Activated naive CD4-positive, alpha-beta T cell treated with anti-CD3 and anti-CD28 coated beads for 36 hours (primary cell): ENCODE measurements around the gene BCL2. TPM values are rescaled to one million over a fixed set of nuclear protein-coding genes. Genes with fewer than 3 reads are reported as not detected.
A peak's percentile ranks its signal among the peaks of the same experiment; 100 is the strongest.
"Not testable (repeated sequence)": the region's sequence is repeated elsewhere in the genome, so short reads cannot be mapped to it uniquely, and the experiment has no call there.

Experiments
- CTCF ChIA-PET: fragments of 350-600 bp; sonication (Branson Sonifier 250); formaldehyde crosslinking; loops from one replicate; lab custom pipeline; 2021; ENCODE audit warnings: antibody characterized with exemption; lab: Charles Lee
- DNase-seq: peaks from one replicate; pipeline ENCODE4 v3.0.0-alpha.2; 2020
- H3K27ac Mint-ChIP-seq: one replicate; pipeline ENCODE4 v1.8.0; 2021; ENCODE audit warnings: mild to moderate bottlenecking, mixed read lengths
- H3K27me3 Mint-ChIP-seq: one replicate; pipeline ENCODE4 v1.8.0; 2021; ENCODE audit warnings: low read depth, mixed read lengths
- H3K36me3 Mint-ChIP-seq: one replicate; pipeline ENCODE4 v1.8.0; 2021; ENCODE audit warnings: low read depth, mixed read lengths
- H3K4me1 Mint-ChIP-seq: one replicate; pipeline ENCODE4 v1.8.0; 2021; ENCODE audit warnings: low read depth, mixed read lengths
- H3K4me3 Mint-ChIP-seq: one replicate; pipeline ENCODE4 v1.8.0; 2021; ENCODE audit warnings: mild to moderate bottlenecking, moderate library complexity, mixed read lengths
- H3K9me3 Mint-ChIP-seq: one replicate; pipeline ENCODE4 v1.8.0; 2021; ENCODE audit warnings: mixed read lengths
- intact Hi-C: fragments of 100-400 bp; cut with micrococcal nuclease; formaldehyde crosslinking; loops from one replicate; pipeline ENCODE4 v1.15.1; 2023
- total RNA-seq, 2 experiments: library from RNA; stranded (reverse); gene quantifications; one replicate each; pipeline ENCODE4 v1.2.3, GENCODE V29; 2021

Gene BCL2
- total RNA-seq, 2 experiments from 2014 or later, result 48.4 to 49.6 TPM

GRCh38 chr18:63210521-63210920 lies 109.0 kb downstream of the BCL2 start:
- CTCF ChIA-PET, result interaction anchor here (1.1 to 4.5 kb wide), 6 partner anchors 10 to 107 kb away, joined by 3 to 21 read pairs (median 4); no protein-coding TSS in a partner anchor
- Mint-ChIP-seq H3K27ac (peak overlapping the region; percentile 82), H3K9me3 (no peaks in the 10 kb centered on the region), H3K4me1 (peaks cover 95% of the 10 kb centered on the region), H3K27me3 (no peaks in the 10 kb centered on the region), H3K4me3 (peak overlapping the region; percentile 63), H3K36me3 (peaks cover 14% of the 10 kb centered on the region)
- DNase-seq, result no peak
- intact Hi-C loops, result loop anchor here (5.0 to 10.0 kb wide), 4 partner anchors 626 to 1023 kb away; partner anchors contain the start of genes PIGN, RELCH, SERPINB8 and ZCCHC2

- Mint-ChIP-seq H3K27ac (peak overlapping the region; percentile 86), H3K9me3 (no peaks in the 10 kb centered on the region), H3K36me3 (peaks cover 14% of the 10 kb centered on the region), H3K4me1 (peaks cover 96% of the 10 kb centered on the region), H3K4me3 (peak overlapping the region; percentile 49), H3K27me3 (no peaks in the 10 kb centered on the region)
- no peak for DNase-seq
- intact Hi-C loops, result loop anchor here (5.0 kb wide), 1 partner anchor 214 kb away; the partner anchor contains the start of gene VPS4B
- CTCF ChIA-PET, result interaction anchor here (2.5 to 4.5 kb wide), 2 partner anchors 76 to 109 kb away, joined by 8 to 21 read pairs; no protein-coding TSS in a partner anchor
Observed at GRCh38 chr18:63208676-63209075, 110.9 kb downstream of the BCL2 start.

- Mint-ChIP-seq H3K27me3 (no peaks in the 10 kb centered on the region), H3K4me1 (peaks cover 95% of the 10 kb centered on the region), H3K27ac (peak overlapping the region; percentile 86), H3K4me3 (peak overlapping the region; percentile 71), H3K36me3 (peaks cover 12% of the 10 kb centered on the region), H3K9me3 (no peaks in the 10 kb centered on the region)
- intact Hi-C loops, result loop anchor here (5.0 kb wide), 1 partner anchor 214 kb away; the partner anchor contains the start of gene VPS4B
- no peak for DNase-seq
- CTCF ChIA-PET, result interaction anchor here (0.6 to 4.5 kb wide), 5 partner anchors 12 to 681 kb away, joined by 3 to 21 read pairs (median 4); no protein-coding TSS in a partner anchor
Observed at GRCh38 chr18:63207835-63208234, 111.7 kb downstream of the BCL2 start.

- DNase-seq, result peak; percentile 50
- Mint-ChIP-seq H3K27me3 (no peaks in the 10 kb centered on the region), H3K4me1 (peaks cover 95% of the 10 kb centered on the region), H3K4me3 (peak overlapping the region; percentile 71), H3K36me3 (peaks cover 12% of the 10 kb centered on the region), H3K9me3 (no peaks in the 10 kb centered on the region), H3K27ac (peak overlapping the region; percentile 86)
- CTCF ChIA-PET, result interaction anchor here (0.6 to 4.5 kb wide), 5 partner anchors 11 to 680 kb away, joined by 3 to 21 read pairs (median 4); no protein-coding TSS in a partner anchor
- intact Hi-C loops, result loop anchor here (5.0 kb wide), 1 partner anchor 215 kb away; the partner anchor contains the start of gene VPS4B
Observed at GRCh38 chr18:63207143-63207790, 112.3 kb downstream of the BCL2 start.

- Mint-ChIP-seq H3K36me3 (peaks cover 9% of the 10 kb centered on the region), H3K27me3 (no peaks in the 10 kb centered on the region), H3K4me3 (peak overlapping the region; percentile 71), H3K27ac (peak overlapping the region; percentile 86), H3K9me3 (no peaks in the 10 kb centered on the region), H3K4me1 (peaks cover 90% of the 10 kb centered on the region)
- DNase-seq, result no peak
- intact Hi-C loops, result loop anchor here (5.0 kb wide), 1 partner anchor 216 kb away; the partner anchor contains the start of gene VPS4B
- CTCF ChIA-PET, result interaction anchor here (1.0 to 4.5 kb wide), 4 partner anchors 10 to 111 kb away, joined by 3 to 21 read pairs (median 6); no protein-coding TSS in a partner anchor
Observed at GRCh38 chr18:63206433-63207142, 113.0 kb downstream of the BCL2 start.

GRCh38 chr18:63205791-63206252 lies 113.7 kb downstream of the BCL2 start:
- H3K4me1 Mint-ChIP-seq, result peaks cover 83% of the 10 kb centered on the region
- peaks cover 8% of the 10 kb centered on the region for H3K36me3 Mint-ChIP-seq
- H3K4me3 Mint-ChIP-seq, result peak overlapping the region; percentile 71
- intact Hi-C loops, result loop anchor here (5.0 kb wide), 1 partner anchor 216 kb away; the partner anchor contains the start of gene VPS4B
- CTCF ChIA-PET, result interaction anchor here (1.0 to 1.4 kb wide), 2 partner anchors 9 to 54 kb away, joined by 3 to 5 read pairs; no protein-coding TSS in a partner anchor
- H3K9me3 Mint-ChIP-seq, result no peaks in the 10 kb centered on the region
- peak overlapping the region; percentile 86 for H3K27ac Mint-ChIP-seq
- H3K27me3 Mint-ChIP-seq, result no peaks in the 10 kb centered on the region
- DNase-seq, result no peak

- H3K27me3 Mint-ChIP-seq, result no peaks in the 10 kb centered on the region
- H3K4me3 Mint-ChIP-seq, result no peak overlapping the region
- no peaks in the 10 kb centered on the region for H3K36me3 Mint-ChIP-seq
- peak overlapping the region; percentile 6 for H3K27ac Mint-ChIP-seq
- peaks cover 62% of the 10 kb centered on the region for H3K4me1 Mint-ChIP-seq
- no peaks in the 10 kb centered on the region for H3K9me3 Mint-ChIP-seq
- CTCF ChIA-PET, result interaction anchor here (0.6 to 1.4 kb wide), 2 partner anchors 13 to 65 kb away, joined by 3 read pairs; no protein-coding TSS in a partner anchor
- intact Hi-C loops, result no loop called here
- no peak for DNase-seq
Observed at GRCh38 chr18:63203497-63203896, 116.1 kb downstream of the BCL2 start.

GRCh38 chr18:63202828-63203227 lies 116.7 kb downstream of the BCL2 start:
- CTCF ChIA-PET, result no interaction called here
- Mint-ChIP-seq H3K27ac (peak overlapping the region; percentile 33), H3K36me3 (no peaks in the 10 kb centered on the region), H3K4me3 (no peak overlapping the region), H3K9me3 (no peaks in the 10 kb centered on the region), H3K27me3 (no peaks in the 10 kb centered on the region), H3K4me1 (peaks cover 56% of the 10 kb centered on the region)
- intact Hi-C loops, result no loop called here
- DNase-seq, result no peak

- H3K36me3 Mint-ChIP-seq, H3K27me3 Mint-ChIP-seq, H3K9me3 Mint-ChIP-seq, DNase-seq, H3K4me3 Mint-ChIP-seq, H3K27ac Mint-ChIP-seq, intact Hi-C loops: not testable (repeated sequence)
- CTCF ChIA-PET, result interaction anchor here (2.2 kb wide), 1 partner anchor 117 kb away, joined by 11 read pairs; the partner anchor contains the start of gene BCL2
- peaks cover 43% of the 10 kb centered on the region for H3K4me1 Mint-ChIP-seq
Observed at GRCh38 chr18:63201456-63201855, 118.1 kb downstream of the BCL2 start.

GRCh38 chr18:63199743-63200241 lies 119.8 kb downstream of the BCL2 start:
- Mint-ChIP-seq H3K9me3 (no peaks in the 10 kb centered on the region), H3K27me3 (no peaks in the 10 kb centered on the region), H3K36me3 (no peaks in the 10 kb centered on the region), H3K4me3 (no peak overlapping the region), H3K27ac (no peak overlapping the region), H3K4me1 (peaks cover 30% of the 10 kb centered on the region)
- intact Hi-C loops, result loop anchor here (1.0 kb wide), 3 partner anchors 14 to 119 kb away; no protein-coding TSS in a partner anchor
- CTCF ChIA-PET, result interaction anchor here (0.9 to 2.2 kb wide), 3 partner anchors 11 to 118 kb away, joined by 4 to 11 read pairs (median 4); partner anchors contain the start of gene BCL2
- peak; percentile 54 for DNase-seq

- no peak for DNase-seq
- H3K4me3 Mint-ChIP-seq, result no peak overlapping the region
Observed at GRCh38 chr18:63198868-63199742, 120.5 kb downstream of the BCL2 start.

More at GRCh38 chr18:63198868-63199742, 120.5 kb downstream of the BCL2 start:
- Mint-ChIP-seq H3K4me1 (peaks cover 24% of the 10 kb centered on the region), H3K36me3 (no peaks in the 10 kb centered on the region), H3K27me3 (no peaks in the 10 kb centered on the region), H3K9me3 (no peaks in the 10 kb centered on the region), H3K27ac (no peak overlapping the region)
- intact Hi-C loops, result no loop called here
- CTCF ChIA-PET, result interaction anchor here (2.2 kb wide), 1 partner anchor 119 kb away, joined by 11 read pairs; the partner anchor contains the start of gene BCL2
